Measurements from ENCODE around the gene HLA-DMA.
A peak's percentile ranks its signal among the peaks of the same experiment; 100 is the strongest.

The HLA-DMA gene

DNA sequence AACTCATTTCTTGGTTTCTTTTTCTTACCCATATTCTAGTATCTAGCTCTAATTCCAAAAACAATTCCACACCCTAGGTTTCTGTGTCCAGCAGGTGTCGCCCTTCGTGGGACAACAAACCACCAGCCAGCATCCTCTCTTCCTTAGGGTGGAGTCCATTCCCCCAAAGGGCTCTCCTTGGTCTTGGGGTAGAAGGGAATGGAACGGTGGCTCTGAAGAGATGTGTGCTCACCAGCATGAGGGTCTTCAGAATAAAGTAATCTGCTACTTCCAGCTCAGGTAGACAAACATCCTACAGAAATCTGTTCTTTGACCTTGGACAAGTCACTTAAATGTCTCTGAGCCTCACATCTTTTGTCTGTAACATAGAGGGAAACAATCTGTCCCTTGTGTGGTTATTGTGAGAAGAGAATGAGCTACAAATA lies 19.2 kb downstream of the HLA-DMA start:
- peak; percentile 51 to 76 for DNase-seq (ENCODE audit: low read depth in 2 of 2)

DNA sequence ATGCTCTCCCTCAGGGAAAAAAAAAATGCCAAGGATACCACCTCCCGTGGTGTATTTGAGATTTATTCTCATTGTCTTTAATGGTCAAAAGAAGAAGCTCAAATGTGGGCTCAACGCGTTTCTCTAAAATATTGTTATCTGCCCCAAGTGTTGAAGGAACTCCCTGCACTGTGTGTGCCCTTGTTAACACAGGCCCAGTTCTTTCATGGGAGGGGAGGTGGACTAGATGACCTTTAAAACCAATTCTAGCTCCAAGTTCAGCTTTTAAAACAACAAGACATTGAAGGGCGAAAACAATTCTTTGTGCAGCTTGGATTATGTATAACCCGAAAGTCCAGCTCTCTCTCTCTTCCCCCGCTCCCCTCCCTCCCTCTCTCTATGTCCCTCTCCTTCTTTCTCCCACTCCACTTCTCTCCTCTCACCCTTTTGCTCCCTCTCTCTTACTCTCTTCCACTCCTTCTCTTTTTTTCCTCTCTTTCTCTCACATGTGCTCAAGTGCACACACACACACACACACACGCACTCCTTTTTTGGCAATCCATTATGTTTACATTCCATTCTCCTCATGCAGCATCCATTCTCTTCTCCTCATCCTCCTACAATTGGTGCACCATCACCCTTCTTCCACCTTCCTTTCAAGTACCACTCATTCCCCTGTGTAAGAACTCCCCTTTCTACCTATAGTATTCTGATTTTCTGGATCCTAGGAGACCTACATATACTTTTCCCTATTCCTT lies 20.6 kb downstream of the HLA-DMA start:
- DNase-seq (ENCODE audit: low read depth in 2 of 2), result no peak

DNA sequence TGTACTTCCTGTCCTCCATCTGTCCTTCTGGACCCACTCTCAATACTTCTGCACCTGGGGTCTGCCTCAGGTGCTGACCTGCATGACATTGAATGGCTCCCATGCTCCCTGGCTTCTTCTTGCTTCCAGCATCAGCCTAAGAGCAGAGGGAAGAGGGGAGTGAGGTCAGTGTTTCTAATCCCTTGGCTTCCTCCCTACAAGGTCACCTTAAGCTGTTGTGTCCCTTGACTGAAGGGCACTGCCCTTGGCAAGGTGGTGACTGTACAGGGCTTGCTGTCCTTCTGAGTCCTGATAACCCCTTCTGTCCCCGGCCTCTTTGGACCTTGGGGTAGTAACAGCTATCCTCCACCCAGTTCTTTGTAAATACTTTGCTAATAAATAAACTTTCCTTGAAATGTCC lies 21.7 kb downstream of the HLA-DMA start:
- no peak for DNase-seq (ENCODE audit: low read depth in 2 of 2)

DNA sequence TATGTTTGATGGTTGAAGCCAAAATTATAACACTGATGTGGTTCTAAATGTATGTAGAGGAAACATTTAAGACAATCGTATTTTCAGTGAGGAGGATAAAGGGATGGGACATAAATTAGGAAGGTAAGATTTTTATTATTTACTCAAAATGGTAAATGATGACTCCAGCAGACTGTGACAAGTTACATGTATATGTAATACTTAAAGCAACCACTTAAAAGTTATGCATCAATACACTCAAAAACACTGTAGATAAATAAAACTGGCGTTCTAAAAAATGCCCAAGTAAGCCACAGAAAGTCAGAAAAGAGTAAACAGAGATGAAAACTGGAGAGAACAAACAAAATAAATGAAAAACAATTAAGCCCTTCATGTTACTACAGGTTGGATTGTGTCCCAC lies 30.8 kb downstream of the HLA-DMA start:
- DNase-seq (ENCODE audit: low read depth in 2 of 2), result no peak

- no peak for DNase-seq (ENCODE audit: low read depth in 2 of 2)
Measured at GRCh38 chr6:32920715-32921114, 32.2 kb downstream of the HLA-DMA start.

- DNase-seq (ENCODE audit: low read depth in 2 of 2), result no peak
Measured at GRCh38 chr6:32912951-32913350, 39.9 kb downstream of the HLA-DMA start.

GRCh38 chr6:32908897-32909296 lies 44.0 kb downstream of the HLA-DMA start:
- no peak for DNase-seq (ENCODE audit: low read depth in 2 of 2)

GRCh38 chr6:32906539-32906938 lies 46.4 kb downstream of the HLA-DMA start:
- no peak for DNase-seq (ENCODE audit: low read depth in 2 of 2)

GRCh38 chr6:32905078-32905477 lies 47.8 kb downstream of the HLA-DMA start:
- no peak for DNase-seq (ENCODE audit: low read depth in 2 of 2)

GRCh38 chr6:32903952-32904351 lies 48.9 kb downstream of the HLA-DMA start:
- no peak for DNase-seq (ENCODE audit: low read depth in 2 of 2)
